ENCODE data around the gene ADAM12. TPM values are rescaled to one million over a fixed set of nuclear protein-coding genes. Genes with fewer than 3 reads are reported as not detected.

ADAM12 gene
- total RNA-seq, 1 experiment from 2014 or later, result 0.24 TPM

GRCh38 chr10:126397640-126398382 is 9.5 kb upstream of the ADAM12 start:
- no peak for TF ChIP-seq CTCF (conservative IDR thresholded peaks at IDR 0.05)
- Mint-ChIP-seq H3K4me3 (no peak overlapping the region), H3K36me3 (ENCODE audit: insufficient read depth in 1 of 3, low read depth in 3 of 3) (no peaks in the 10 kb centered on the region), H3K9me3 (no peaks in the 10 kb centered on the region), H3K27ac (no peak overlapping the region), H3K27me3 (ENCODE audit: low read depth) (peaks cover 2% of the 10 kb centered on the region; the same call in 1 of the 2 replicates), H3K4me1 (peaks cover 3 to 7% of the 10 kb centered on the region in 2 experiments; a peak in 3 of 4 replicates)
- Histone ChIP-seq H2BK12ac (ENCODE audit: insufficient read length, low read depth, low read length) (no peak overlapping the region), H4K5ac (ENCODE audit: insufficient read length, low read depth, low read length) (no peak overlapping the region), H2AK5ac (ENCODE audit: insufficient read length, low read length) (no peak overlapping the region), H3K56ac (ENCODE audit: insufficient read length, low read depth, low read length) (no peak overlapping the region), H3K18ac (ENCODE audit: insufficient read length, low read depth, low read length) (no peak overlapping the region), H3K79me1 (ENCODE audit: insufficient read depth, low read depth, low read length, poor library complexity, severe bottlenecking) (no peaks in the 10 kb centered on the region), H3K9ac (ENCODE audit: extremely low read depth, insufficient read length, low read length) (no peak overlapping the region), H2BK120ac (ENCODE audit: low read depth, low read length, poor library complexity, severe bottlenecking) (no peak overlapping the region), H4K91ac (ENCODE audit: insufficient read length, low read depth, low read length) (no peak overlapping the region), H3K27ac (ENCODE audit: insufficient read length, low read depth, low read length) (no peak overlapping the region), H3T11ph (ENCODE audit: low read length) (no peak overlapping the region), H3K9me3 (ENCODE audit: control insufficient read depth, low read depth, low read length) (no peaks in the 10 kb centered on the region), H3K23me2 (ENCODE audit: insufficient read length, low read depth, low read length, poor library complexity, severe bottlenecking) (no peaks in the 10 kb centered on the region), H4K20me1 (ENCODE audit: control insufficient read depth, insufficient read depth, insufficient read length) (no peaks in the 10 kb centered on the region), H2AFZ (ENCODE audit: low read length) (no peak overlapping the region), H3K23ac (ENCODE audit: insufficient read length, low read depth, low read length) (no peak overlapping the region), H3K79me2 (ENCODE audit: insufficient read depth, low read length) (no peaks in the 10 kb centered on the region), H3K14ac (ENCODE audit: insufficient read depth, low read length) (no peak overlapping the region; the same call in 1 of the 2 replicates), H2BK5ac (ENCODE audit: insufficient read length, low read length) (no peak overlapping the region), H3K4me1 (ENCODE audit: insufficient read depth, low read length) (peaks cover 5% of the 10 kb centered on the region), H2BK15ac (ENCODE audit: low read depth, low read length) (no peak overlapping the region), H2BK20ac (ENCODE audit: low read depth, low read length, poor library complexity, severe bottlenecking) (no peak overlapping the region), H4K8ac (replicated peaks; ENCODE audit: insufficient read length, low read depth, low read length) (no peak overlapping the region), H3K4ac (ENCODE audit: low read depth, low read length) (no peak overlapping the region), H3K27me3 (ENCODE audit: insufficient read depth, low read length) (no peaks in the 10 kb centered on the region), H3K4me2 (ENCODE audit: insufficient read depth, insufficient read length, low read length) (no peak overlapping the region)
- DNase-seq, result no peak
- no CpG with 5 or more reads among the region's 4 CpGs for whole genome bisulfite sequencing (ENCODE audit: extremely low coverage, insufficient read length, low lambda C conversion rate)

Data from H9 (cell line).